NK-92 (cell line): Measurements from ENCODE around the gene C1QA.
"Not testable (repeated sequence)": the region's sequence is repeated elsewhere in the genome, so short reads cannot be mapped to it uniquely, and the experiment has no call there.

Experiments used
- DNase-seq: peaks from one replicate; lab custom pipeline; 2025; ENCODE audit not compliant: unreplicated experiment; lab: John Stamatoyannopoulos, UW

The C1QA gene

GRCh38 chr1:22671999-22672398 is 35.6 kb downstream of the C1QA start:
- no peak for DNase-seq

- DNase-seq, result no peak
Measured at GRCh38 chr1:22673486-22674409, 37.3 kb downstream of the C1QA start.

DNA sequence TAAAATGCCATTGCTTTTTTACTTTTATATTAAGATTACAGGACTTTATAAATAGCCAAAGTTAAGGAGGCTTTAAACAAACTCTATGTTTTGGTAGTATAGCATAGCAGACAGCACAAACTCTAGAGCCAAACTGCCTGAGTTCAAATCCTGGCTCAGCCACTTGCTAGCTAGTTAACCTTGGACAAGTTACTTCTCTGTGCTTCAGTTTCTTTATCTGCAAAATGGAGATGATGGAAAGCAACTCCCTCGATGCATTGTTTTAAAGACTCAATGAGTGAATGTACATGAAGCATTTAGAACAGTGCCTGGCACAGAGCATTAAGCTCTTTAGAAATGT is 38.0 kb downstream of the C1QA start:
- DNase-seq, result no peak

GRCh38 chr1:22676151-22676550 is 39.7 kb downstream of the C1QA start:
- DNase-seq, result not testable (repeated sequence)

DNA sequence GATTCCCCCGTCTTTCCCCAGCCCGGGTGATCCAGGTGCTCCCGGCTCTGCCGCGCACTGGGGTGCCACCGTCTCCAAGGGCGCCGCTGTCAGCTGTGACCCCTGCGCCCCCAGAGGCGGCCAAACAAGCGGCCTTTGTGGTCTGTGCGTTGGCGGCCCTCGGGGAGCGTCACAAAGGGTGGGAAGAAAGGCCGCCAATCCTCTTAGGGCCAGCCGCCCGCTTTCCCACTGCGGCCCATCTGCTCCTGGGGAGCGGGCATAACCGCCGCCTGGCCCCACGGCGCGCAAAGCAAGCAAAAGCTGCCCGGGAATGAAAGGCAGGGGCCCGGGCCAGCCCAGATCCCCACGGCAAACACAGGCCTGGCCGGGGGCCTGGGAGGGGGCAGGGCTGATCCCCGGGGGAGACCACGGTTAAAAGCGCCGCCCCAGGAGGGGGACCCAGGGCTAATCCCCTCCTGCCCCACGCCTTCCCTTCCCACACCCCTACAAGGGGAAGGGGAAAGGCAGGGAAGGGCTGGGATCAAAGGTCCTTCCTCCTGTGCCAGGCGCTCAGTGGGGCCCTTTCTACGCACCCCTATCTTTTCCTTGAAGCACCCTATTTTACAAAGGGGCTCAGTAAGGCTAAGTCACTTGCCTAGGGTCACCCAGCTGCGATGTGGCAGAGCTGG is 40.6 kb downstream of the C1QA start:
- no peak for DNase-seq

GRCh38 chr1:22677931-22678896 is 41.8 kb downstream of the C1QA start:
- no peak for DNase-seq

DNA sequence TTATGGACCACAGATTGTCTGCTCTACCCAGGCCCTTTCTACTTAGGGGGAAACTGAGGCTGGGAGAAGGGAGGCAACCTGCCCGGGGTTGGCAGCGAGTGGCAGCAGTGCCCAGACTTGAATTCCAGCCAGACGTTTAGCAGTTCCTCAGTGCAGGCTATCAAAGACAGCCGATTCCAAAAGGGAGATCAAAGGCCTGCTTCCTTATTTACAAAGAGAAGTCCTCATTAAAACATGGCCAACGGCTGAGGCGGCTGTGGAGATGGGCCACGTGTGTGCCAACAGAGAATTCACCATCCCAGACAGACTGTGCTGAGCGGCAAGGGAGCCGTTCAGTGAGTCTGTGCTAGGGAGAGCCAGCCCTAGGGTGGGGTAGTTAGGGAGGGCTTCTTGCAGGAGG is 44.3 kb downstream of the C1QA start:
- no peak for DNase-seq

DNA sequence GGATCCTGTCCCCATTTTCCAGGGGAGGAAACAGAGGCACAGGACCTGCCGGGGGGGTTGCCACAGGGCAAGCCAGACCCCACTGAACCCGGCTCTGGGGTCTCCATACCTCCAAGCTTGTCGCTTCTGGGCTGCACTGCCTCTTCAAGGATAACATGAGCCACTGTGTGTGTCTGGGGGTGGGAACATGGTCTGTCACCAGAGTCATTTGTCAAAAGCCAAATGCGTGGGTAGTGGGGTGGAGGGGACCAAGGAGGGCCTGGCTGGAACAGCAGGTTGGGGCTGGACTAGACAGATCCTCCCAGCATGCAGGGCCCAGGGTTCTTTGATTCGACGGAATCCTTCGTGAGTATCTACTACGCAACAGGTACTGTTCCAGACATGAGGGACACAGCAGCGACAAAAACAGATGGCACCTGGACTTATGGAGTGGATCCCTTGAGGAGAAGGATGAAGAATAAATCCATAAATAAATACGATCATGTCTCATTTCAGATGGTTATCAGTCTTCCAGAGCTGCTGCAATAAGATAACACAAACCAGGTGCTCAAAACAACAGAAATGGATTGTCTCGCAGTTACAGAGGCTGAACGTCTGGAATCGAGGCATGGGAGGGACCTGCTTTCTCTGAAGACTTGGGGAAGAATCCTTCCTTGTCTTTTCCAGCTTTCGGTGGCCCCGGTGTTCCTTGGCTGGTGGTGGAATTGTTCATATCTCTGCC is 45.3 kb downstream of the C1QA start:
- DNase-seq, result no peak

DNA sequence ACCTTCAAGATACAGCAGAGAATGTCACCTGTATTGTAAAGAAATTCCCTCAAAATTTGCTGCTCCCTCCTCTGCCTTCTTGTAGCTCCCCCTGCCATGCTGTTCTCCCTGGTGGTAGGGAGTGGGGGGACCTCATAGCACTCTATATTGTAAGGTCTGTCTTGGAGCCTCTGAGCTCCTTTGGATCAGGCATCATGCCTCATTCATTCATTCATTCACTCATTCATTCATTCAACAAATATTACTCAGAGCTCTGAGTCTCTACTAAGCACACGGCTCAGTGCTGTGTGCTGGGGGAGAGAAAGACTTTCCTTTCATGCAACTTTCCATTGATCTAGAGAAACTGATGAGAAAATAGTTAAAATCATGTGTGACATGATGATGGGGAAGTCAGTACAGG is 47.1 kb downstream of the C1QA start:
- DNase-seq, result no peak

- DNase-seq, result no peak
Measured at GRCh38 chr1:22685591-22686059, 49.2 kb downstream of the C1QA start.

GRCh38 chr1:22687191-22687590 is 50.8 kb downstream of the C1QA start:
- no peak for DNase-seq

DNA sequence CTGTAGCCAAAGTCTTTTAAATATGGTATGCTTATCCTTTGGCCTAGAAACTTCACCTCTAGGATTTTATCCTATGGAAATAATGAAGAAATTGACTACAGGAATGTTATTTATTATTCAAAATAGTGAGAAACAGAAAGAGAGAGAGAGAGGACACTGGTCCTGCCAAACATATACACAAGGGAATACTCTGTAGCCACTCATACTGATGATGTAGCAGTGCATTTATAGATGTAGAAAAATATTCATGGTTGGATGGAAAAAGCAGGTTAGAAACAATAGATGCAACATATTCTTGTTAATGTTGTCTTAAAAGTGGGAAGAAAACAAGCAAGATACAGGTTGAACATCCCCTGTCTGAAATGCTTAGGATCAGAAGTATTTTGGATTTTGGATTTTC is 52.0 kb downstream of the C1QA start:
- DNase-seq, result no peak
